Astrocyte (in vitro differentiated cells and primary cell): Measurements from ENCODE around the gene FAM174C. TPM values are rescaled to one million over a fixed set of nuclear protein-coding genes. Genes with fewer than 3 reads are reported as not detected.

ENCODE experiments used
- DNase-seq: peaks from one replicate; pipeline ENCODE4 v3.0.0-alpha.2; 2010; ENCODE audit warnings: low read depth
- FAIRE-seq: peaks from 2 replicates; lab custom pipeline; 2011; peaks lifted over from hg19 to GRCh38; lab: Jason Lieb, UNC
- H2AFZ ChIP-seq: 2 replicates; pipeline ENCODE4 v1.6.0; 2012; ENCODE audit warnings: low read depth, low read length, inconsistent platforms
- H3K27ac ChIP-seq: 2 replicates; pipeline ENCODE4 v1.5.1; 2011; ENCODE audit warnings: low read depth, low read length, inconsistent platforms
- H3K27me3 ChIP-seq: 2 replicates; pipeline ENCODE4 v1.6.0; 2011; ENCODE audit warnings: low read length, inconsistent platforms; ENCODE audit not compliant: insufficient read depth
- H3K36me3 ChIP-seq: 2 replicates; pipeline ENCODE4 v1.5.1; 2011; ENCODE audit warnings: low read length, inconsistent platforms; ENCODE audit not compliant: insufficient read depth
- H3K4me1 ChIP-seq: 2 replicates; pipeline ENCODE4 v1.5.1; 2011; ENCODE audit warnings: low read length, inconsistent platforms; ENCODE audit not compliant: insufficient read depth
- H3K4me2 ChIP-seq: 2 replicates; pipeline ENCODE4 v1.6.0; 2012; ENCODE audit warnings: low read length, inconsistent platforms
- H3K4me3 ChIP-seq: 2 replicates; pipeline ENCODE4 v1.5.1; 2011; ENCODE audit warnings: low read depth, mild to moderate bottlenecking, low read length, inconsistent platforms; ENCODE audit not compliant: insufficient read depth
- H3K79me2 ChIP-seq: 2 replicates; pipeline ENCODE4 v1.6.0; 2012; ENCODE audit warnings: mild to moderate bottlenecking, low read length, inconsistent platforms; ENCODE audit not compliant: insufficient read depth
- H3K9ac ChIP-seq: 2 replicates; pipeline ENCODE4 v1.6.0; 2012; ENCODE audit warnings: mild to moderate bottlenecking, low read length, inconsistent platforms
- H3K9me3 ChIP-seq: 2 replicates; pipeline ENCODE4 v1.5.1; 2012; ENCODE audit warnings: low read depth, mild to moderate bottlenecking, low read length, inconsistent platforms; ENCODE audit not compliant: insufficient read depth
- H4K20me1 ChIP-seq: 2 replicates; pipeline ENCODE4 v1.6.0; 2012; ENCODE audit warnings: low read length, inconsistent platforms; ENCODE audit not compliant: insufficient read depth
- H3K27ac Mint-ChIP-seq: one replicate; pipeline ENCODE4 v1.8.0; 2021; ENCODE audit warnings: mild to moderate bottlenecking, mixed read lengths; ENCODE audit not compliant: unreplicated experiment
- H3K27me3 Mint-ChIP-seq: one replicate; pipeline ENCODE4 v1.8.0; 2021; ENCODE audit warnings: low read depth, mixed read lengths; ENCODE audit not compliant: unreplicated experiment
- H3K36me3 Mint-ChIP-seq: one replicate; pipeline ENCODE4 v1.8.0; 2021; ENCODE audit warnings: low read depth, mixed read lengths; ENCODE audit not compliant: unreplicated experiment
- H3K4me1 Mint-ChIP-seq: one replicate; pipeline ENCODE4 v1.8.0; 2021; ENCODE audit warnings: low read depth, mixed read lengths; ENCODE audit not compliant: unreplicated experiment
- H3K4me3 Mint-ChIP-seq: one replicate; pipeline ENCODE4 v1.8.0; 2021; ENCODE audit warnings: mild to moderate bottlenecking, moderate library complexity, mixed read lengths; ENCODE audit not compliant: unreplicated experiment
- H3K9me3 Mint-ChIP-seq: one replicate; pipeline ENCODE4 v1.8.0; 2021; ENCODE audit warnings: mild to moderate bottlenecking, mixed read lengths; ENCODE audit not compliant: unreplicated experiment
- CTCF ChIP-seq: IDR thresholded peaks from 2 replicates; pipeline ENCODE4 v1.5.1; 2011; ENCODE audit warnings: low read depth, mild to moderate bottlenecking, inconsistent platforms, low read length, moderate library complexity; ENCODE audit not compliant: insufficient read depth
- EZH2 ChIP-seq: IDR thresholded peaks from 2 replicates; pipeline ENCODE4 v1.6.1; 2012; ENCODE audit warnings: mild to moderate bottlenecking, low read length, inconsistent platforms; ENCODE audit not compliant: insufficient read depth
- total RNA-seq: library from RNA; stranded (reverse); gene quantifications from 2 replicates; pipeline ENCODE4 v1.2.1, GENCODE V29; 2021

FAM174C gene
- total RNA-seq, 1 donor from 2014 or later, result 50.5 TPM

- no peak overlapping the region for H2AFZ ChIP-seq
- H3K4me3 Mint-ChIP-seq, result peak overlapping the region; percentile 74
- H3K27ac ChIP-seq, result no peak overlapping the region
- FAIRE-seq (no peak), DNase-seq (no peak)
- H3K36me3 Mint-ChIP-seq, result peaks cover 4% of the 10 kb centered on the region
- H3K9ac ChIP-seq, result no peak overlapping the region
- H3K27ac Mint-ChIP-seq, result no peak overlapping the region
- peaks cover 1% of the 10 kb centered on the region for H3K4me1 Mint-ChIP-seq
- no peak overlapping the region for H3K4me2 ChIP-seq
- H3K9me3 ChIP-seq, result no peaks in the 10 kb centered on the region
- peaks cover 21% of the 10 kb centered on the region for H3K27me3 ChIP-seq
- no peaks in the 10 kb centered on the region for H3K9me3 Mint-ChIP-seq
- TF ChIP-seq CTCF (no peak), EZH2 (no peak)
- H4K20me1 ChIP-seq, result peaks cover 23% of the 10 kb centered on the region
- no peaks in the 10 kb centered on the region for H3K36me3 ChIP-seq
- no peak overlapping the region for H3K4me3 ChIP-seq
- peaks cover 6% of the 10 kb centered on the region for H3K27me3 Mint-ChIP-seq
- H3K79me2 ChIP-seq, result peaks cover 2% of the 10 kb centered on the region
- peaks cover 2% of the 10 kb centered on the region for H3K4me1 ChIP-seq
Measured at GRCh38 chr19:1284293-1284978, 9.1 kb downstream of the FAM174C start.

GRCh38 chr19:1284979-1285736, 9.8 kb downstream of the FAM174C start:
- H3K4me1 Mint-ChIP-seq, result no peaks in the 10 kb centered on the region
- H3K27ac ChIP-seq, result no peak overlapping the region
- no peaks in the 10 kb centered on the region for H3K79me2 ChIP-seq
- peak overlapping the region; percentile 74 for H3K4me3 Mint-ChIP-seq
- no peaks in the 10 kb centered on the region for H3K9me3 ChIP-seq
- no peak overlapping the region for H3K4me2 ChIP-seq
- FAIRE-seq (no peak), DNase-seq (no peak)
- TF ChIP-seq EZH2, result peak; percentile 96
- TF ChIP-seq CTCF, result no peak
- H4K20me1 ChIP-seq, result peaks cover 16% of the 10 kb centered on the region
- H3K9ac ChIP-seq, result no peak overlapping the region
- H3K36me3 ChIP-seq, result no peaks in the 10 kb centered on the region
- H3K4me1 ChIP-seq, result peaks cover 2% of the 10 kb centered on the region
- H3K4me3 ChIP-seq, result no peak overlapping the region
- H2AFZ ChIP-seq, result no peak overlapping the region
- H3K9me3 Mint-ChIP-seq, result no peaks in the 10 kb centered on the region
- H3K27me3 Mint-ChIP-seq, result peaks cover 6% of the 10 kb centered on the region
- peaks cover 3% of the 10 kb centered on the region for H3K36me3 Mint-ChIP-seq
- peaks cover 21% of the 10 kb centered on the region for H3K27me3 ChIP-seq
- no peak overlapping the region for H3K27ac Mint-ChIP-seq
